HepG2 (cell line): ENCODE measurements around the gene IRF7. TPM values are rescaled to one million over a fixed set of nuclear protein-coding genes. Genes with fewer than 3 reads are reported as not detected.

Experiments used
- AGO1 ChIP-seq: fragments of 200-400 bp; formaldehyde crosslinking; IDR thresholded peaks from 2 replicates; pipeline ENCODE4 v1.6.1; 2017; ENCODE audit warnings: mild to moderate bottlenecking, low read depth, low read length, moderate library complexity; ENCODE audit not compliant: poor library complexity, severe bottlenecking
- HES4 ChIP-seq: sonication (generic); formaldehyde crosslinking; IDR thresholded peaks from 2 replicates; pipeline ENCODE4 v1.9.0; 2021; ENCODE audit warnings: mild to moderate bottlenecking, missing genetic modification reagents, borderline replicate concordance
- NFE2 ChIP-seq: sonication (generic); formaldehyde crosslinking; IDR thresholded peaks from 2 replicates; pipeline ENCODE4 v1.4.0; 2020; ENCODE audit warnings: missing genetic modification reagents
- PATZ1 ChIP-seq: sonication (generic); formaldehyde crosslinking; IDR thresholded peaks from 2 replicates; pipeline ENCODE4 v1.4.0; 2020; ENCODE audit warnings: missing genetic modification reagents
- POLR2A ChIP-seq, 2 experiments: IDR thresholded peaks; 2 replicates each; pipeline ENCODE4 v1.6.1; 2011; ENCODE audit warnings: low read depth in 2 of 2, low read length in 2 of 2, mild to moderate bottlenecking in 1 of 2, moderate library complexity in 1 of 2; ENCODE audit not compliant: insufficient read depth in 1 of 2
- SRSF1 ChIP-seq: fragments of 200-400 bp; formaldehyde crosslinking; optimal IDR thresholded peaks from 2 replicates; pipeline ENCODE3; 2017; ENCODE audit warnings: mild to moderate bottlenecking, low read depth, low read length, moderate library complexity
- UBTF ChIP-seq: sonication (generic); formaldehyde crosslinking; IDR thresholded peaks from 2 replicates; pipeline ENCODE4 v1.4.0; 2020; ENCODE audit warnings: mild to moderate bottlenecking, missing genetic modification reagents
- ZBTB33 ChIP-seq: sonication (generic); formaldehyde crosslinking; IDR thresholded peaks from 2 replicates; pipeline ENCODE4 v1.4.0; 2020; ENCODE audit warnings: missing genetic modification reagents
- ZFY ChIP-seq: sonication (generic); formaldehyde crosslinking; IDR thresholded peaks from 2 replicates; pipeline ENCODE4 v1.4.0; 2020; ENCODE audit warnings: missing genetic modification reagents
- ZNF20 ChIP-seq: sonication (generic); formaldehyde crosslinking; IDR thresholded peaks from 2 replicates; pipeline ENCODE4 v1.4.0; 2020; ENCODE audit warnings: mild to moderate bottlenecking, moderate library complexity, missing genetic modification reagents
- ZNF547 ChIP-seq: sonication (generic); formaldehyde crosslinking; IDR thresholded peaks from 2 replicates; pipeline ENCODE4 v1.5.1; 2020; ENCODE audit warnings: mild to moderate bottlenecking, missing genetic modification reagents
- ZNF839 ChIP-seq: sonication (generic); formaldehyde crosslinking; IDR thresholded peaks from 2 replicates; pipeline ENCODE4 v1.4.0; 2020; ENCODE audit warnings: missing genetic modification reagents, mild to moderate bottlenecking, borderline replicate concordance
- ZNF883 ChIP-seq: sonication (generic); formaldehyde crosslinking; IDR thresholded peaks from 2 replicates; pipeline ENCODE4 v1.5.1; 2020; ENCODE audit warnings: mild to moderate bottlenecking, missing genetic modification reagents; ENCODE audit errors: not compliant biosample characterization
- polyA plus RNA-seq, 8 experiments: library from polyadenylated mRNA; depleted of rRNA in 3 of 8; stranded (reverse) in 7 of 8; unstranded in 1 of 8; fragments of >200 nt; fragmentation: Illumina TruSeq in 4 of 8; extraction: Trizol in 4 of 8; gene quantifications; 2 replicates each; pipeline versions ENCODE4 v1.2.1 to v1.2.3, GENCODE V29; 2011 to 2016; ENCODE audit warnings: low read depth in 4 of 8, missing spikeins in 1 of 8, mixed read lengths in 1 of 8; ENCODE audit not compliant: insufficient read depth in 1 of 8
- total RNA-seq, 5 experiments: library from RNA; depleted of rRNA; stranded (reverse); fragments of >200 nt; fragmentation: Illumina TruSeq; extraction: Trizol; gene quantifications; 2 replicates each; pipeline ENCODE4 v1.2.3, GENCODE V29; 2016; ENCODE audit warnings: low read depth in 1 of 5
- TF ChIP-seq, protein P1 (sequence below): sonication (generic); formaldehyde crosslinking; IDR thresholded peaks from 2 replicates; pipeline ENCODE4 v1.5.1; 2020; ENCODE audit warnings: mild to moderate bottlenecking, missing genetic modification reagents, moderate library complexity
- TF ChIP-seq, protein P2 (sequence below): sonication (generic); formaldehyde crosslinking; IDR thresholded peaks from 2 replicates; pipeline ENCODE4 v1.5.0; 2020; ENCODE audit warnings: mild to moderate bottlenecking, low read depth, missing genetic modification reagents, borderline replicate concordance

IRF7 gene
- total and polyA plus RNA-seq, 2 of the 13 experiments (the other 11 are each of a cell fraction or from before 2014, with no cell fraction given) = not detected

GRCh38 chr11:625636-626268 is 10.0 kb upstream of the IRF7 start (continued):
- TF ChIP-seq UBTF (CRISPR knock-in tag) (no peak), NFE2 (no peak), SRSF1 (peak; percentile 6), AGO1 (peak; percentile 3), ZNF883 (no peak), PATZ1 (peak; percentile 8; the same call in 1 of the 2 replicates), ZNF547 (CRISPR knock-in tag) (no peak), HES4 (CRISPR knock-in tag) (no peak), POLR2A (IDR thresholded peaks at IDR 0.05; ENCODE audit: insufficient read depth in 1 of 2, low read depth in 2 of 2, low read length in 2 of 2) (0 out of 4 replicates have a peak, but pooled peaks of 1 of the 2 experiments have one; percentile 30), ZBTB33 (CRISPR knock-in tag) (0 out of 2 replicates have a peak, but pooled peaks have one; percentile 9), ZFY (0 out of 2 replicates have a peak, but pooled peaks have one; percentile 10), ZNF20 (CRISPR knock-in tag) (no peak), ZNF839 (CRISPR knock-in tag) (no peak)
- TF ChIP-seq, protein P1, sequence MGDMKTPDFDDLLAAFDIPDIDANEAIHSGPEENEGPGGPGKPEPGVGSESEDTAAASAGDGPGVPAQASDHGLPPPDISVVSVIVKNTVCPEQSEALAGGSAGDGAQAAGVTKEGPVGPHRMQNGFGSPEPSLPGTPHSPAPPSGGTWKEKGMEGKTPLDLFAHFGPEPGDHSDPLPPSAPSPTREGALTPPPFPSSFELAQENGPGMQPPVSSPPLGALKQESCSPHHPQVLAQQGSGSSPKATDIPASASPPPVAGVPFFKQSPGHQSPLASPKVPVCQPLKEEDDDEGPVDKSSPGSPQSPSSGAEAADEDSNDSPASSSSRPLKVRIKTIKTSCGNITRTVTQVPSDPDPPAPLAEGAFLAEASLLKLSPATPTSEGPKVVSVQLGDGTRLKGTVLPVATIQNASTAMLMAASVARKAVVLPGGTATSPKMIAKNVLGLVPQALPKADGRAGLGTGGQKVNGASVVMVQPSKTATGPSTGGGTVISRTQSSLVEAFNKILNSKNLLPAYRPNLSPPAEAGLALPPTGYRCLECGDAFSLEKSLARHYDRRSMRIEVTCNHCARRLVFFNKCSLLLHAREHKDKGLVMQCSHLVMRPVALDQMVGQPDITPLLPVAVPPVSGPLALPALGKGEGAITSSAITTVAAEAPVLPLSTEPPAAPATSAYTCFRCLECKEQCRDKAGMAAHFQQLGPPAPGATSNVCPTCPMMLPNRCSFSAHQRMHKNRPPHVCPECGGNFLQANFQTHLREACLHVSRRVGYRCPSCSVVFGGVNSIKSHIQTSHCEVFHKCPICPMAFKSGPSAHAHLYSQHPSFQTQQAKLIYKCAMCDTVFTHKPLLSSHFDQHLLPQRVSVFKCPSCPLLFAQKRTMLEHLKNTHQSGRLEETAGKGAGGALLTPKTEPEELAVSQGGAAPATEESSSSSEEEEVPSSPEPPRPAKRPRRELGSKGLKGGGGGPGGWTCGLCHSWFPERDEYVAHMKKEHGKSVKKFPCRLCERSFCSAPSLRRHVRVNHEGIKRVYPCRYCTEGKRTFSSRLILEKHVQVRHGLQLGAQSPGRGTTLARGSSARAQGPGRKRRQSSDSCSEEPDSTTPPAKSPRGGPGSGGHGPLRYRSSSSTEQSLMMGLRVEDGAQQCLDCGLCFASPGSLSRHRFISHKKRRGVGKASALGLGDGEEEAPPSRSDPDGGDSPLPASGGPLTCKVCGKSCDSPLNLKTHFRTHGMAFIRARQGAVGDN (CRISPR knock-in tag) = 0 out of 2 replicates have a peak, but pooled peaks have one; percentile 12
- TF ChIP-seq, protein P2, sequence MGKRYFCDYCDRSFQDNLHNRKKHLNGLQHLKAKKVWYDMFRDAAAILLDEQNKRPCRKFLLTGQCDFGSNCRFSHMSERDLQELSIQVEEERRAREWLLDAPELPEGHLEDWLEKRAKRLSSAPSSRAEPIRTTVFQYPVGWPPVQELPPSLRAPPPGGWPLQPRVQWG (CRISPR knock-in tag) = no peak
